OCI-LY1 (cell line): ENCODE results near the gene FRG2C.
"Not testable (repeated sequence)": the region's sequence is repeated elsewhere in the genome, so short reads cannot be mapped to it uniquely, and the experiment has no call there.

Source experiments
- EZH2 ChIP-seq: fragments of 200-600 bp; sonication (generic), shearing (Covaris generic); IDR thresholded peaks from 2 replicates; pipeline ENCODE4 v1.8.0; 2017; ENCODE audit warnings: borderline replicate concordance, mixed run types, mild to moderate bottlenecking, antibody characterized with exemption, low read length, moderate library complexity, mixed read lengths
- TF ChIP-seq, protein P1 (sequence below): fragments of 200-600 bp; sonication (generic), shearing (Covaris generic); IDR thresholded peaks from 2 replicates; pipeline ENCODE4 v1.5.1; 2017; ENCODE audit warnings: mild to moderate bottlenecking, antibody characterized with exemption, low read length, moderate library complexity, mixed read lengths

DNA sequence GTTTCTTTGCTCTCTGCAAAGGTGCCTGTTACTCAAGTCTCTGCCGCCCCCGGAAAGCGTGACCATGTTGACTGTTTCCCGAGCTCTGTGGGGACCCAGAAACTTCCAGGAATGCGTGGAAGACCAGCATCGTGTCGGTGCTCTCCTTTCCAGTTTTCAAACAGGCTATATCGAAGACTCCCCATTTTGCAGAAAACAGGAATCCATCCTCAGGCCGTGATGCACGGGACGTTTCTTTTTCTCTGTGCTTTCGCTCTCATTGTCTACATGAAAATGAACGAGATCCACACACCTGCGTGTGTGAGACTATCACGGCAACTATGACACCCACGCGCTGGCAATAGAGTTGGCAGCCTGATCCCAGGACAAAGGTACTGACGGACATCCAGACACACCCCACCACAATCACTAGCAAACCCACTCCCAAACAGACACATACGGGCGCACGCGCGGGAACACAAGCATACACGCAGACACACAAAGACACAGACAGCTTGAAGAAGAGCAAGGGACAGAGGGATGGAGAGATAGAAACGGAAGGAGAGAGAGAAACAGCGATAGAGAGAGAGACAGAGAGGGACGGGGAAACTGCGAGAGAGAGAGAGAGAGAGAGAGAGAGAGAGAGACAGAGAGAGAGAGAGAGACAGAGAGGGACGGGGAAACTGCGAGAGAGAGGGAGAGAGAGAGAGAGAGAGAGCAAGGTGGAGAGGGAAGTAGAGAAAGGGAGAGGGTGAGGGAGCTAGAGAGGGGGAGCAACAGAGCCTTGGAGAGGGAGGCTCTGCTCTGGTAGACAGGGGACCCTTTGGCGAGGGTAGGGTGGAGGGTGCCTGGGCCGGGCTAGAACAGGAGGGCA lies 7.4 kb downstream of the FRG2C start:
- TF ChIP-seq, protein P1, sequence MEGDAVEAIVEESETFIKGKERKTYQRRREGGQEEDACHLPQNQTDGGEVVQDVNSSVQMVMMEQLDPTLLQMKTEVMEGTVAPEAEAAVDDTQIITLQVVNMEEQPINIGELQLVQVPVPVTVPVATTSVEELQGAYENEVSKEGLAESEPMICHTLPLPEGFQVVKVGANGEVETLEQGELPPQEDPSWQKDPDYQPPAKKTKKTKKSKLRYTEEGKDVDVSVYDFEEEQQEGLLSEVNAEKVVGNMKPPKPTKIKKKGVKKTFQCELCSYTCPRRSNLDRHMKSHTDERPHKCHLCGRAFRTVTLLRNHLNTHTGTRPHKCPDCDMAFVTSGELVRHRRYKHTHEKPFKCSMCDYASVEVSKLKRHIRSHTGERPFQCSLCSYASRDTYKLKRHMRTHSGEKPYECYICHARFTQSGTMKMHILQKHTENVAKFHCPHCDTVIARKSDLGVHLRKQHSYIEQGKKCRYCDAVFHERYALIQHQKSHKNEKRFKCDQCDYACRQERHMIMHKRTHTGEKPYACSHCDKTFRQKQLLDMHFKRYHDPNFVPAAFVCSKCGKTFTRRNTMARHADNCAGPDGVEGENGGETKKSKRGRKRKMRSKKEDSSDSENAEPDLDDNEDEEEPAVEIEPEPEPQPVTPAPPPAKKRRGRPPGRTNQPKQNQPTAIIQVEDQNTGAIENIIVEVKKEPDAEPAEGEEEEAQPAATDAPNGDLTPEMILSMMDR: not testable (repeated sequence)
- TF ChIP-seq EZH2: not testable (repeated sequence)
